ENCODE results near the gene TLL2. TPM values are rescaled to one million over a fixed set of nuclear protein-coding genes. Genes with fewer than 3 reads are reported as not detected.

TLL2 gene
- total and polyA plus RNA-seq, 2 experiments from 2014 or later = 2.6 to 3.0 TPM

- H3K27ac ChIP-seq (ENCODE audit: low read depth) = no peak overlapping the region
- Mint-ChIP-seq H3K4me1 (peaks cover 41% of the 10 kb centered on the region), H3K27me3 (ENCODE audit: insufficient read depth, low read depth, poor library complexity) (peaks cover 10% of the 10 kb centered on the region), H3K4me3 (no peak overlapping the region), H3K27ac (no peak overlapping the region), H3K9me3 (peaks cover 13% of the 10 kb centered on the region), H3K36me3 (ENCODE audit: low read depth) (peaks cover 22% of the 10 kb centered on the region)
- no peaks in the 10 kb centered on the region for H3F3A ChIP-seq (replicated peaks; ENCODE audit: low read depth)
- H3K4me2 ChIP-seq = no peak overlapping the region
- peak; percentile 91; the same call in 1 of the 2 replicates for TF ChIP-seq ZNF462 (CRISPR knock-in tag; IDR thresholded peaks at IDR 0.05)
- no peak for TF ChIP-seq JUNB (IDR thresholded peaks at IDR 0.05; ENCODE audit: unreplicated experiment)
- H3K4me3 ChIP-seq = no peak overlapping the region
- DNase-seq (ENCODE audit: low spot score) (peak; percentile 31), ATAC-seq (peak; percentile 73)
- H3K9me2 ChIP-seq (ENCODE audit: insufficient read depth) = peaks cover 4% of the 10 kb centered on the region; the same call in 1 of the 2 replicates
- H4K20me1 ChIP-seq (replicated peaks; ENCODE audit: insufficient read depth) = no peaks in the 10 kb centered on the region
- peak overlapping the region; percentile 4; the same call in 1 of the 2 replicates for H2AFZ ChIP-seq
- no peaks in the 10 kb centered on the region for H3K79me2 ChIP-seq (replicated peaks; ENCODE audit: insufficient read depth)
- peaks cover 13% of the 10 kb centered on the region for H3K4me1 ChIP-seq (ENCODE audit: insufficient read depth)
- no peaks in the 10 kb centered on the region for H3K27me3 ChIP-seq (ENCODE audit: insufficient read depth)
- no peaks in the 10 kb centered on the region for H3K36me3 ChIP-seq (ENCODE audit: insufficient read depth)
Measured at GRCh38 chr10:96341219-96342182, 172.2 kb downstream of the TLL2 start.
